Karpas-422 (cell line): Measurements from ENCODE around the gene ROR1. TPM values are rescaled to one million over a fixed set of nuclear protein-coding genes. Genes with fewer than 3 reads are reported as not detected.

Experiments
- DNase-seq: peaks from one replicate; pipeline ENCODE4 v3.0.0-alpha.2; 2015
- H2AFZ ChIP-seq: fragments of 200-600 bp; sonication (generic); 2 replicates; pipeline ENCODE4 v1.6.1; 2014; ENCODE audit warnings: antibody characterized with exemption, low read length, mixed read lengths
- H3K27ac ChIP-seq: fragments of 200-600 bp; sonication (generic); 2 replicates; pipeline ENCODE4 v1.5.1; 2014; ENCODE audit warnings: mild to moderate bottlenecking, low read length, moderate library complexity
- H3K27me3 ChIP-seq: fragments of 200-600 bp; sonication (generic); 2 replicates; pipeline ENCODE4 v1.6.1; 2014; ENCODE audit warnings: low read length, mixed read lengths
- H3K36me3 ChIP-seq: fragments of 200-600 bp; sonication (generic); 2 replicates; pipeline ENCODE4 v1.6.1; 2014; ENCODE audit warnings: low read length, mixed read lengths; ENCODE audit not compliant: insufficient read depth
- H3K4me1 ChIP-seq: fragments of 200-600 bp; sonication (generic); 2 replicates; pipeline ENCODE4 v1.6.1; 2014; ENCODE audit warnings: mild to moderate bottlenecking, low read length, mixed read lengths
- H3K4me2 ChIP-seq: fragments of 200-600 bp; sonication (generic); 2 replicates; pipeline ENCODE4 v1.6.1; 2014; ENCODE audit warnings: low read length, low read depth, mild to moderate bottlenecking; ENCODE audit not compliant: poor library complexity, severe bottlenecking
- H3K4me3 ChIP-seq: fragments of 200-600 bp; sonication (generic); 2 replicates; pipeline ENCODE4 v1.5.1; 2014; ENCODE audit warnings: mild to moderate bottlenecking, antibody characterized with exemption, low read length, mixed read lengths
- H3K79me2 ChIP-seq: fragments of 200-600 bp; sonication (generic); 2 replicates; pipeline ENCODE4 v1.6.1; 2014; ENCODE audit warnings: mild to moderate bottlenecking, low read length, mixed read lengths
- H3K9ac ChIP-seq: fragments of 200-600 bp; sonication (generic); 2 replicates; pipeline ENCODE4 v1.6.0; 2014; ENCODE audit warnings: low read length
- H3K9me2 ChIP-seq: fragments of 200-600 bp; sonication (generic), shearing (Covaris generic); replicated peaks from 2 replicates; pipeline ENCODE4 v1.6.0; 2014; ENCODE audit warnings: mild to moderate bottlenecking, low read length, moderate library complexity; ENCODE audit not compliant: insufficient read depth
- H3K9me3 ChIP-seq: fragments of 300-700, 200-600 bp; sonication (generic); 2 replicates; pipeline ENCODE4 v1.6.1; 2014; ENCODE audit warnings: low read length, mixed read lengths
- H4K20me1 ChIP-seq: fragments of 200-600 bp; sonication (generic); 2 replicates; pipeline ENCODE4 v1.6.1; 2014; ENCODE audit warnings: mild to moderate bottlenecking, antibody characterized with exemption, low read length, low read depth; ENCODE audit not compliant: insufficient read depth
- total RNA-seq: library from RNA; depleted of rRNA; stranded (reverse); fragments of >200 nt; shearing (Covaris generic); gene quantifications from 2 replicates; pipeline ENCODE4 v1.2.3, GENCODE V29; 2014; ENCODE audit warnings: low replicate concordance

The ROR1 gene
- total RNA-seq, 1 experiment from 2014 or later = not detected

DNA sequence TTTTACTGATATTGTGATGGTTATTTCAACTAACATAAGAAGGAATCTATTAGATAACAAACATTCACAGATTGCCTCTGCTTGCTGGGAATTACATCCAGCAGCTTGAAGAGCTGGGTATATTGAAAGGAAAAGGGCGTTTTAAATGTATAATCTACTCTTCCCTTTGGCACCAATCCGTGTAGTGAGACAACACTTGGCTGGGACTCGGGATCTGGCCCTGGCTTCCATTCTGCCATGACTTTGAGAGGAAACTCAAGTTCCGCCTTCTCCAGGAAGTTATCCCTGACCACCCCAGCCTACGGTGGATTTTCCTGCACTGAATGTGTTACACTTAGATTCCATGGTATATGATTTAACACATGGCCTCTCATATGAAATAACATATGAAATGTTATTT lies 342.7 kb downstream of the ROR1 start:
- no peak for DNase-seq
- Histone ChIP-seq H4K20me1 (no peaks in the 10 kb centered on the region), H3K9me2 (no peaks in the 10 kb centered on the region), H3K4me1 (no peaks in the 10 kb centered on the region), H3K4me3 (no peak overlapping the region), H3K27ac (no peak overlapping the region), H3K79me2 (no peaks in the 10 kb centered on the region), H2AFZ (no peak overlapping the region), H3K9ac (no peak overlapping the region), H3K9me3 (no peaks in the 10 kb centered on the region), H3K36me3 (no peaks in the 10 kb centered on the region), H3K27me3 (no peaks in the 10 kb centered on the region), H3K4me2 (no peak overlapping the region)

DNA sequence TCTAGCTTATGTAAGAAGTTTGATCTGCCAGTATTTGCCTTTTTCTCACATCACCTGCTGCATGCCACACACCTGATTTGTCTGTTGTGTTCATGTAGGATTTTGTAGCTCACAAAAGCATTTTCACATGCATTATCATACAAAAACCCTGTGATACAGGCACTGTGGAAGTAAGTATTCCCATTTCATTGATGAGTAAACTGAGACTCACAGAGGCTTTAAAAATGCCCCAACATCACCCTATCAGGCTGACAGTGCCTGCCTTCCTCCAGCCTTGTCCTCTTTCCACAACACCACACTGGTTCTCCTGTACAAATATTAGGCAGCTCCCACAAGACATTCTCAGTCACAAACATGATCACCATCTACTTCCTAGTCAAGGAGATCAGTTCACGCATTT lies 343.7 kb downstream of the ROR1 start:
- H3K27ac ChIP-seq = no peak overlapping the region
- no peak overlapping the region for H2AFZ ChIP-seq
- H3K79me2 ChIP-seq = no peaks in the 10 kb centered on the region

DNA sequence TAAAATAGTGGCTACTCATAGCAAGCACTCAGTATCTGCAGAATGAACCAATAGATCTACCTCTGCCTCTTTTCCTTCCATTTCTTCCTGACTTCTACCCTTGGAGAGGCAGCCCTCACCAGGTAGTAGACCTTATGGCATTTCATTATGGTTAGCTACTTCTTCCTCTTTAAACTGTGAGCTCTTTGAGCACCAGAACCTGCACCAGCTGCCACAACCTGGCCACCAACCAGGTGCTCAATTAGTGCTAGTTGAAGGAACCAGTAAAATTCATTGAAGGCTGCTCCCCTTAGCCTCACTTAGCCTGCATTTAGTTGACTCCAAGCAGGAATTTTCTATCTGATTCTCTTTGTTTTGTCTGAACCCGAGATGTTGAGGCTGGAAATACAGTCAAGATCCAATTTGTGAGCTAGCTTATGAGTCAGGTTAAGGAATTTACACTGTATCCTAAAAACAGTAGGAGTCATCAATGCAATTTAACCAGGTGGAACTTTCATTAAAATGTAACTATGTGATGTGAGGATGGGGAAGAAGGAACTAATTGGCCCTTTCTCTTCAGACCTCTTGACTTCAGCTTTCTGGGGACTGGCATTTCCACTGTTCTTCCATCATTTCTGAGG lies 348.1 kb downstream of the ROR1 start:
- Histone ChIP-seq H3K27me3 (no peaks in the 10 kb centered on the region; the same call in 1 of the 2 replicates), H3K36me3 (no peaks in the 10 kb centered on the region), H3K9me2 (no peaks in the 10 kb centered on the region), H3K27ac (no peak overlapping the region), H3K4me1 (no peaks in the 10 kb centered on the region), H4K20me1 (no peaks in the 10 kb centered on the region), H3K9ac (no peak overlapping the region), H3K79me2 (no peaks in the 10 kb centered on the region), H3K4me2 (no peak overlapping the region), H2AFZ (no peak overlapping the region), H3K9me3 (no peaks in the 10 kb centered on the region), H3K4me3 (no peak overlapping the region)
- no peak for DNase-seq

More for the DNA sequence above, 343.7 kb downstream of the ROR1 start:
- no peak overlapping the region for H3K4me3 ChIP-seq
- H3K4me2 ChIP-seq = no peak overlapping the region
- no peaks in the 10 kb centered on the region for H3K9me2 ChIP-seq
- no peaks in the 10 kb centered on the region for H3K9me3 ChIP-seq
- no peaks in the 10 kb centered on the region for H3K4me1 ChIP-seq
- H3K9ac ChIP-seq = no peak overlapping the region
- no peaks in the 10 kb centered on the region for H4K20me1 ChIP-seq
- DNase-seq = no peak
- no peaks in the 10 kb centered on the region for H3K27me3 ChIP-seq
- no peaks in the 10 kb centered on the region for H3K36me3 ChIP-seq

DNA sequence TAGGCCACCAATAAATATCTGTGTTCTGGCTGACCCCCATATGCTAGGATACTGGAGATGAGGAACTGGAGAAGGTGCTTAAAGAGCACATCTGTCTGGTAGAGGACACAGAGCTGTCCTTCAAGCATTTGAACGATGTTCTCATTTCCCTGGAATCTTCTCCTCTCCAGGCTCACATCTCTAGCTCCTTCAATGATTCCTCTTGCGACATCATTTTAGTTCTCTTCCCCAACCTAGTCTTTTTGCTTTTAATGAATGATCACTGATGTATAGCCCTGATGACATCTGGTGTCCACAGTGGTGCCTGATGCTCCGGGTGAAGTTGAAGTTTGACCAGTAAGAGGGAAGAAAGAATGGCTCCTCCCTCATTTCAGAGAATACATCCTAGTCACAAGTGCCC lies 348.8 kb downstream of the ROR1 start:
- Histone ChIP-seq H3K9ac (no peak overlapping the region), H4K20me1 (no peaks in the 10 kb centered on the region), H3K4me3 (no peak overlapping the region), H3K79me2 (no peaks in the 10 kb centered on the region), H3K27ac (no peak overlapping the region), H3K9me2 (no peaks in the 10 kb centered on the region), H3K4me2 (no peak overlapping the region), H3K27me3 (no peaks in the 10 kb centered on the region; the same call in 1 of the 2 replicates), H3K9me3 (no peaks in the 10 kb centered on the region), H3K4me1 (no peaks in the 10 kb centered on the region), H2AFZ (no peak overlapping the region), H3K36me3 (no peaks in the 10 kb centered on the region)
- DNase-seq = no peak

DNA sequence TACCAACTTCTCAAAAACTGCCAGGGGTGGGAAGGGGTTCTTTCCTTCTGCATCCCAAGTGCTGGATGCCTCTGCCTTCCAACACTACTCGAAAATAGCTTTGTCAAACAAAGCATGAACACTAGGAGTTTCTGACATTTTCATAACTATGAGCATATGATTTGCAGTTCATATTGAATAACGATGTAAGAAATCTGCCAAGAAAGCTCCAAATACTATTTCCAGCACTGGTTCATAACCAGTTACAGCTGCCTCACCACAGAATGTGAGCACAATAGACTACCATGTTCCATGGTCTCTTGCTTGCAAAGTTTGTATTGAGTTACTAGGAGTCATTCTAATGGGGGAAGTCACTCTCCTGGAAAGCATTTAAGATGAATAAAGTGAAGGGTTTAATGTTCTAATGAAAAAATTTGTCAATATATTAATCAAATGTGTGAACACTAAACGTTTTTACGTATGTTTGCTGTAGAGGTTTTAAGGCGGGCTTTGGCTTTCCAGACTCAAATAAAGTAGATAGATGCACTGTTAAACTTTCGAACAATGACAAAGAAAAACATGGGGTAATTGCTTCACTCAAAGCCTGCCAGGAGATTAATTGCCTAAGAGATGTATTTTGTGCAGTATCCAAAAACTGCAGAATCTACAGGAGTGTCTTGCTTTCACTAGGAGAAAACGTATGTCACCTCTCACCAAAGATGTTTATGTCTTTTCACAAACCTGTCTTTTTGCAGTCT lies 351.1 kb downstream of the ROR1 start:
- no peak overlapping the region for H3K9ac ChIP-seq
- H3K79me2 ChIP-seq = no peaks in the 10 kb centered on the region
- H3K4me2 ChIP-seq = no peak overlapping the region
- H3K9me2 ChIP-seq = no peaks in the 10 kb centered on the region
- H3K9me3 ChIP-seq = no peaks in the 10 kb centered on the region
- no peaks in the 10 kb centered on the region for H4K20me1 ChIP-seq
- H3K27me3 ChIP-seq = no peaks in the 10 kb centered on the region; the same call in 1 of the 2 replicates
- H3K4me3 ChIP-seq = no peak overlapping the region
- no peak overlapping the region for H3K27ac ChIP-seq
- H2AFZ ChIP-seq = no peak overlapping the region
- DNase-seq = no peak
- H3K4me1 ChIP-seq = no peaks in the 10 kb centered on the region
- no peaks in the 10 kb centered on the region for H3K36me3 ChIP-seq

DNA sequence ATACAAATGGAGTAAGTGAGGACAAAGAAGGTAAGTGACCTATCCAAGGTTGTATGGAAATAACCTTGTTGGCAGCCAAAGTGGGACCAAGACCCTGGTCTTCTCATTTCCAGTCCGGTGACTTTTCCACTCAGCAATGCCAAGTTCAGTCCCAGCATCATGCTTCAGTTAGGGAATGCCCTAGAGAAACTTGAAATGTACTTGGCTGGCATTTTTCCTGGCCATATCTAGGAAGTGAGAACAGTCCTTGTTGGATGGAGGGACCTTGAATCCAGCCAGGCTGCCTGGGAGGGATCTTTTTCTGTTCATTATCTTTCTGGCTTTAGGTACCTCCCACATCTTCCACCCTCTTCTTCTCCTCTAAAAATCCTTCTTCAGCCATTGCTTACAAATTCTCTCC lies 352.8 kb downstream of the ROR1 start:
- Histone ChIP-seq H3K9ac (no peak overlapping the region), H3K4me2 (no peak overlapping the region), H3K36me3 (no peaks in the 10 kb centered on the region), H3K9me3 (no peaks in the 10 kb centered on the region), H3K27ac (no peak overlapping the region), H2AFZ (no peak overlapping the region), H3K27me3 (no peaks in the 10 kb centered on the region; the same call in 1 of the 2 replicates), H3K4me1 (no peaks in the 10 kb centered on the region), H3K79me2 (no peaks in the 10 kb centered on the region), H4K20me1 (no peaks in the 10 kb centered on the region), H3K4me3 (no peak overlapping the region), H3K9me2 (no peaks in the 10 kb centered on the region)
- no peak for DNase-seq

DNA sequence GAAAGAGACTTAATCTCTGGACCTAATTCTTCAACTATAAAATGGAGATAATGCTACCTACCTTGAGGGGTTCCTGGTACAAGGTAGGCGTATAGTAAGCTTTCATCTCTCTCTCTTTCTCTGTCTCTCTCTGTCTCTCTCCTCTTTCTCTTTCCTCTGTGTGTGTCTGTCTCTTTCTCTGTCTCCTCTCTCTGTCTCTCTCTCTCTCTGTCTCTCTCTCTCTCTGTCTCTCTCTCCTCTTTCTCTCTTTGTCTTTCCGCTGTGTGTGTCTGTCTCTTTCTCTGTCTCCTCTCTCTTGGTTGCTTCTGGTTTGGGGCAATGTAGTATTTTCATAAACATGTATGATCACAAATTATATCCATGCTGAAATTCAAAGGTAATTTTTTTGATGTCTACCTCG lies 353.5 kb downstream of the ROR1 start:
- Histone ChIP-seq H3K79me2 (no peaks in the 10 kb centered on the region), H3K4me3 (no peak overlapping the region), H3K27me3 (no peaks in the 10 kb centered on the region; the same call in 1 of the 2 replicates), H3K9ac (no peak overlapping the region), H3K4me2 (no peak overlapping the region), H3K27ac (no peak overlapping the region), H4K20me1 (no peaks in the 10 kb centered on the region), H3K4me1 (no peaks in the 10 kb centered on the region), H2AFZ (no peak overlapping the region), H3K36me3 (no peaks in the 10 kb centered on the region), H3K9me2 (no peaks in the 10 kb centered on the region), H3K9me3 (no peaks in the 10 kb centered on the region)
- no peak for DNase-seq

DNA sequence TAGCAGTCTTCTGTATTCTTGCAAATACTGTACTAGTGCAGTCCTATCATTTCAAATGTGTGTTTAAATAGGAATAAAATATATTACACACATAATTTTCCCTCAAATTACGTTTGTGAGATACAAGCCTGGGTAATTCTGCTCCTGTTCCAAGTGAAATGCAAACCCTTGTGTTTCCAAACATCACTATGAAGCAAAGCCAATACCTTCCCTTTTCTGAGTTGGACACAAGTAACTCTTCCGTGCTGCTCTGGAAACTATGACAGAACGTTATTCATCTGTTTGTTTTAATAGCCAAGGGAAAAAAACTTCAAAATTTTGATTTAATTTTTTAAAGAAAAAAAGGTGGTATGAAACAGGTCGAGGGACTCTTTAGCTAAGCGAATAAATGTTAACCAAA lies 355.9 kb downstream of the ROR1 start:
- Histone ChIP-seq H2AFZ (no peak overlapping the region), H3K79me2 (no peaks in the 10 kb centered on the region), H3K27me3 (no peaks in the 10 kb centered on the region; the same call in 1 of the 2 replicates), H3K9me2 (no peaks in the 10 kb centered on the region), H3K27ac (no peak overlapping the region), H4K20me1 (no peaks in the 10 kb centered on the region), H3K9ac (no peak overlapping the region), H3K36me3 (no peaks in the 10 kb centered on the region), H3K4me2 (no peak overlapping the region), H3K4me1 (no peaks in the 10 kb centered on the region), H3K9me3 (no peaks in the 10 kb centered on the region), H3K4me3 (no peak overlapping the region)
- no peak for DNase-seq
